MM.1S (cell line): ENCODE measurements around the gene PLA2G4B.

ENCODE experiments used
- DNase-seq: peaks from one replicate; pipeline ENCODE4 v3.0.0-alpha.2; 2015
- H2AFZ ChIP-seq: fragments of 300-600 bp; sonication (generic); 2 replicates; pipeline ENCODE4 v1.6.0; 2016; ENCODE audit warnings: antibody characterized with exemption, low read length
- H3F3A ChIP-seq: fragments of 300-600 bp; sonication (generic); 2 replicates; pipeline ENCODE4 v1.6.1; 2016; ENCODE audit warnings: mild to moderate bottlenecking, antibody characterized with exemption, low read length, moderate library complexity, mixed read lengths; ENCODE audit not compliant: insufficient read depth
- H3K27ac ChIP-seq: fragments of 300-600 bp; sonication (generic); 2 replicates; pipeline ENCODE4 v1.5.1; 2016; ENCODE audit warnings: mild to moderate bottlenecking, low read length
- H3K27me3 ChIP-seq: fragments of 300-600 bp; sonication (generic); replicated peaks from 2 replicates; pipeline ENCODE4 v1.6.0; 2016; ENCODE audit warnings: low read length; ENCODE audit not compliant: insufficient read depth
- H3K36me3 ChIP-seq: fragments of 300-600 bp; sonication (generic); replicated peaks from 2 replicates; pipeline ENCODE4 v1.6.1; 2016; ENCODE audit warnings: mild to moderate bottlenecking, low read length, mixed read lengths; ENCODE audit not compliant: insufficient read depth
- H3K4me1 ChIP-seq: fragments of 300-600 bp; sonication (generic); 2 replicates; pipeline ENCODE4 v1.6.1; 2016; ENCODE audit warnings: low read length, mixed read lengths
- H3K4me2 ChIP-seq: fragments of 300-600 bp; sonication (generic); 2 replicates; pipeline ENCODE4 v1.6.0; 2016; ENCODE audit warnings: low read depth, low read length
- H3K4me3 ChIP-seq: fragments of 300-600 bp; sonication (generic); 2 replicates; pipeline ENCODE4 v1.5.1; 2016; ENCODE audit warnings: low read length, mixed read lengths
- H3K79me2 ChIP-seq: fragments of 300-600 bp; sonication (generic); 2 replicates; pipeline ENCODE4 v1.6.1; 2016; ENCODE audit warnings: mixed run types, low read length, mixed read lengths
- H3K9ac ChIP-seq: fragments of 300-600 bp; sonication (generic); 2 replicates; pipeline ENCODE4 v1.6.1; 2016; ENCODE audit warnings: low read length, mixed read lengths
- H3K9me2 ChIP-seq: fragments of 300-600 bp; sonication (generic); replicated peaks from 2 replicates; pipeline ENCODE4 v1.6.1; 2016; ENCODE audit warnings: mild to moderate bottlenecking, low read length, mixed read lengths; ENCODE audit not compliant: insufficient read depth
- H3K9me3 ChIP-seq: fragments of 300-600 bp; sonication (generic); replicated peaks from 2 replicates; pipeline ENCODE4 v1.6.1; 2016; ENCODE audit warnings: mild to moderate bottlenecking, low read length, mixed read lengths; ENCODE audit not compliant: insufficient read depth
- H4K20me1 ChIP-seq: fragments of 300-600 bp; sonication (generic); 2 replicates; pipeline ENCODE4 v1.6.1; 2016; ENCODE audit warnings: mild to moderate bottlenecking, low read length, moderate library complexity, mixed read lengths; ENCODE audit not compliant: insufficient read depth
- EZH2 ChIP-seq: fragments of 300-600 bp; sonication (generic); optimal IDR thresholded peaks from 2 replicates; pipeline ENCODE3; 2017; ENCODE audit warnings: low read depth, mild to moderate bottlenecking, antibody characterized with exemption, low read length, mixed read lengths
- EZH2phosphoT487 ChIP-seq: fragments of 300-600 bp; sonication (generic); IDR thresholded peaks from 2 replicates; pipeline ENCODE4 v1.6.1; 2018; ENCODE audit warnings: antibody characterized with exemption, low read length
- TF ChIP-seq, protein P1 (sequence below): fragments of 300-600 bp; sonication (generic); IDR thresholded peaks from 2 replicates; pipeline ENCODE4 v1.5.1; 2016; ENCODE audit warnings: antibody characterized with exemption, low read length, mixed read lengths

PLA2G4B gene

GRCh38 chr15:41821831-41822230, 16.8 kb upstream of the PLA2G4B start:
- TF ChIP-seq, protein P1, sequence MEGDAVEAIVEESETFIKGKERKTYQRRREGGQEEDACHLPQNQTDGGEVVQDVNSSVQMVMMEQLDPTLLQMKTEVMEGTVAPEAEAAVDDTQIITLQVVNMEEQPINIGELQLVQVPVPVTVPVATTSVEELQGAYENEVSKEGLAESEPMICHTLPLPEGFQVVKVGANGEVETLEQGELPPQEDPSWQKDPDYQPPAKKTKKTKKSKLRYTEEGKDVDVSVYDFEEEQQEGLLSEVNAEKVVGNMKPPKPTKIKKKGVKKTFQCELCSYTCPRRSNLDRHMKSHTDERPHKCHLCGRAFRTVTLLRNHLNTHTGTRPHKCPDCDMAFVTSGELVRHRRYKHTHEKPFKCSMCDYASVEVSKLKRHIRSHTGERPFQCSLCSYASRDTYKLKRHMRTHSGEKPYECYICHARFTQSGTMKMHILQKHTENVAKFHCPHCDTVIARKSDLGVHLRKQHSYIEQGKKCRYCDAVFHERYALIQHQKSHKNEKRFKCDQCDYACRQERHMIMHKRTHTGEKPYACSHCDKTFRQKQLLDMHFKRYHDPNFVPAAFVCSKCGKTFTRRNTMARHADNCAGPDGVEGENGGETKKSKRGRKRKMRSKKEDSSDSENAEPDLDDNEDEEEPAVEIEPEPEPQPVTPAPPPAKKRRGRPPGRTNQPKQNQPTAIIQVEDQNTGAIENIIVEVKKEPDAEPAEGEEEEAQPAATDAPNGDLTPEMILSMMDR = no peak
- TF ChIP-seq EZH2phosphoT487 (no peak), EZH2 (no peak)
- no peaks in the 10 kb centered on the region for H3K9me2 ChIP-seq
- no peaks in the 10 kb centered on the region for H3F3A ChIP-seq
- DNase-seq = no peak
- no peak overlapping the region for H3K9ac ChIP-seq
- H4K20me1 ChIP-seq = no peaks in the 10 kb centered on the region
- H3K4me2 ChIP-seq = no peak overlapping the region
- H3K9me3 ChIP-seq = no peaks in the 10 kb centered on the region
- no peaks in the 10 kb centered on the region for H3K36me3 ChIP-seq
- H3K27ac ChIP-seq = no peak overlapping the region
- H3K79me2 ChIP-seq = no peaks in the 10 kb centered on the region
- no peaks in the 10 kb centered on the region for H3K27me3 ChIP-seq
- H2AFZ ChIP-seq = no peak overlapping the region
- H3K4me1 ChIP-seq = no peaks in the 10 kb centered on the region
- H3K4me3 ChIP-seq = no peak overlapping the region

- no peak overlapping the region for H3K4me3 ChIP-seq
- H3K4me1 ChIP-seq = no peaks in the 10 kb centered on the region
- H3K27me3 ChIP-seq = no peaks in the 10 kb centered on the region
- H3K9ac ChIP-seq = no peak overlapping the region
- H3F3A ChIP-seq = no peaks in the 10 kb centered on the region
- H3K79me2 ChIP-seq = no peaks in the 10 kb centered on the region
- no peak overlapping the region for H3K27ac ChIP-seq
- no peak overlapping the region for H2AFZ ChIP-seq
- H3K9me3 ChIP-seq = no peaks in the 10 kb centered on the region
- TF ChIP-seq EZH2 = no peak
- TF ChIP-seq, protein P1 = no peak
- TF ChIP-seq EZH2phosphoT487 = no peak
- H3K4me2 ChIP-seq = no peak overlapping the region
- no peaks in the 10 kb centered on the region for H3K9me2 ChIP-seq
- no peaks in the 10 kb centered on the region for H3K36me3 ChIP-seq
- no peaks in the 10 kb centered on the region for H4K20me1 ChIP-seq
- no peak for DNase-seq
These were observed 16.2 kb upstream of the PLA2G4B start for GRCh38 chr15:41822471-41822870.

DNA sequence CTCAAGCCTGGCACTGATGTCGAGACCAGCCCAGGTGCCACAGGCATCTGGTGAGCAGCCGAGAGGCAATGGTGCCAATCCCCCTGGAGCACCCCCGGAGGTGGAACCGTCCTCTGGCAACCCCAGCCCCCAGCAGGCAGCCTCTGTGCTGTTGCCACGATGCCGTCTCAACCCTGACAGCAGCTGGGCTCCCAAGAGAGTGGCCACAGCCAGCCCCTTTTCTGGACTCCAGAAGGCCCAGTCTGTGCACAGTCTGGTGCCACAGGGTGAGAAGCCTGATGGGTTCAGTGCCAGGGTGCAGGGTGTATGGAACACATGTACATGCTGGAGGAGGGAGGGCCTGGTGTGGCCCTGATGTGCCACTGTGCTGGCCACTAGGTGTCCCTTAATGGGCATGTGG, 15.7 kb upstream of the PLA2G4B start:
- Histone ChIP-seq H2AFZ (no peak overlapping the region), H3K4me1 (no peaks in the 10 kb centered on the region), H3K27me3 (no peaks in the 10 kb centered on the region), H3K36me3 (no peaks in the 10 kb centered on the region), H3K79me2 (no peaks in the 10 kb centered on the region), H3K9me3 (no peaks in the 10 kb centered on the region), H3K9ac (no peak overlapping the region), H4K20me1 (no peaks in the 10 kb centered on the region), H3K27ac (no peak overlapping the region), H3K9me2 (no peaks in the 10 kb centered on the region), H3F3A (no peaks in the 10 kb centered on the region), H3K4me3 (no peak overlapping the region), H3K4me2 (no peak overlapping the region)
- TF ChIP-seq EZH2 = no peak
- TF ChIP-seq, protein P1 = no peak
- TF ChIP-seq EZH2phosphoT487 = no peak
- DNase-seq = no peak

DNA sequence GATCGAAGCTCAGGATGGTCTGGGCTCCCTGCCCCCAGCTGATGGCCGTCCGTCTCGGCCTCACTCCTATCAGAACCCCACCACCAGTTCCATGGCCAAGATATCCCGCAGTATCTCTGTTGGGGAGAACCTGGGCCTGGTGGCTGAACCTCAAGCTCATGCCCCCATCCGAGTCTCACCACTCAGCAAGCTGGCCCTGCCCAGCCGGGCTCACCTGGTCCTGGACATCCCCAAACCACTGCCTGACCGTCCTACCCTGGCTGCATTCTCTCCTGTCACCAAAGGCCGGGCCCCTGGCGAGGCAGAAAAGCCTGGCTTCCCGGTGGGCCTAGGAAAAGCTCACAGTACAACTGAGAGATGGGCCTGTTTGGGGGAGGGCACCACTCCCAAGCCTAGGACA, 15.1 kb upstream of the PLA2G4B start:
- H3K27ac ChIP-seq = no peak overlapping the region
- H2AFZ ChIP-seq = no peak overlapping the region
- no peak for DNase-seq
- no peaks in the 10 kb centered on the region for H3K36me3 ChIP-seq
- no peaks in the 10 kb centered on the region for H3K9me2 ChIP-seq
- H4K20me1 ChIP-seq = no peaks in the 10 kb centered on the region
- no peaks in the 10 kb centered on the region for H3K4me1 ChIP-seq
- H3K27me3 ChIP-seq = no peaks in the 10 kb centered on the region
- no peak for TF ChIP-seq EZH2
- no peak for TF ChIP-seq EZH2phosphoT487
- TF ChIP-seq, protein P1 = no peak
- no peak overlapping the region for H3K9ac ChIP-seq
- H3K79me2 ChIP-seq = no peaks in the 10 kb centered on the region
- no peaks in the 10 kb centered on the region for H3K9me3 ChIP-seq
- no peak overlapping the region for H3K4me2 ChIP-seq
- H3K4me3 ChIP-seq = no peak overlapping the region
- H3F3A ChIP-seq = no peaks in the 10 kb centered on the region
